Stimulated activated CD8-positive, alpha-beta memory T cell treated with anti-CD3 and anti-CD28 coated beads, Interleukin-4, amount 100 ng/mL, for 48 hours (primary cell): ENCODE measurements around the gene KLHL7.
"Not testable (repeated sequence)": the region's sequence is repeated elsewhere in the genome, so short reads cannot be mapped to it uniquely, and the experiment has no call there.

Source experiments
- DNase-seq: peaks from one replicate; pipeline ENCODE4 v3.0.0-alpha.2; 2020

The KLHL7 gene

GRCh38 chr7:23184291-23184690 is 78.7 kb downstream of the KLHL7 start:
- DNase-seq = no peak

- DNase-seq = no peak
Measured at GRCh38 chr7:23184709-23185359, 79.2 kb downstream of the KLHL7 start.

GRCh38 chr7:23185980-23186379 is 80.4 kb downstream of the KLHL7 start:
- DNase-seq = no peak

GRCh38 chr7:23191022-23191421 is 85.4 kb downstream of the KLHL7 start:
- no peak for DNase-seq

- not testable (repeated sequence) for DNase-seq
Measured at GRCh38 chr7:23193650-23194227, 88.2 kb downstream of the KLHL7 start.

- DNase-seq = no peak
Measured at GRCh38 chr7:23196306-23196705, 90.7 kb downstream of the KLHL7 start.

- not testable (repeated sequence) for DNase-seq
Measured at GRCh38 chr7:23197745-23198144, 92.2 kb downstream of the KLHL7 start.

GRCh38 chr7:23200331-23200730 is 94.7 kb downstream of the KLHL7 start:
- no peak for DNase-seq

GRCh38 chr7:23204241-23204640 is 98.7 kb downstream of the KLHL7 start:
- DNase-seq = no peak

GRCh38 chr7:23205577-23205908 is 100.0 kb downstream of the KLHL7 start:
- DNase-seq = no peak

- DNase-seq = no peak
Measured at GRCh38 chr7:23205909-23206767, 100.6 kb downstream of the KLHL7 start.

- DNase-seq = no peak
Measured at GRCh38 chr7:23207021-23207420, 101.4 kb downstream of the KLHL7 start.

- no peak for DNase-seq
Measured at GRCh38 chr7:23207884-23208283, 102.3 kb downstream of the KLHL7 start.

- no peak for DNase-seq
Measured at GRCh38 chr7:23208316-23208715, 102.7 kb downstream of the KLHL7 start.

GRCh38 chr7:23210506-23210905 is 104.9 kb downstream of the KLHL7 start:
- no peak for DNase-seq

- DNase-seq = no peak
Measured at GRCh38 chr7:23211589-23211988, 106.0 kb downstream of the KLHL7 start.

GRCh38 chr7:23212395-23212794 is 106.8 kb downstream of the KLHL7 start:
- DNase-seq = no peak

GRCh38 chr7:23212841-23213240 is 107.3 kb downstream of the KLHL7 start:
- DNase-seq = no peak

- no peak for DNase-seq
Measured at GRCh38 chr7:23213755-23214154, 108.2 kb downstream of the KLHL7 start.

GRCh38 chr7:23214423-23214822 is 108.8 kb downstream of the KLHL7 start:
- no peak for DNase-seq

GRCh38 chr7:23214938-23215337 is 109.4 kb downstream of the KLHL7 start:
- DNase-seq = no peak

- no peak for DNase-seq
Measured at GRCh38 chr7:23216021-23216420, 110.4 kb downstream of the KLHL7 start.

- DNase-seq = no peak
Measured at GRCh38 chr7:23218196-23218595, 112.6 kb downstream of the KLHL7 start.

- no peak for DNase-seq
Measured at GRCh38 chr7:23220690-23221305, 115.2 kb downstream of the KLHL7 start.
